ENCODE results near the gene SUN2. TPM values are rescaled to one million over a fixed set of nuclear protein-coding genes. Genes with fewer than 3 reads are reported as not detected.

The SUN2 gene
- total and polyA plus RNA-seq, 3 donors from 2014 or later: 90.8 to 331 (median 295) TPM

- H3K9me3 ChIP-seq: no peaks in the 10 kb centered on the region
- H3K4me3 ChIP-seq: no peak overlapping the region
- intact Hi-C loops (cut with DNase I; ENCODE audit: low total_unique reads): loop anchor here (10.0 kb wide), 1 partner anchor 54 kb away; the partner anchor contains the start of genes GTPBP1 and JOSD1
- no peak for TF ChIP-seq POLR2A (IDR thresholded peaks at IDR 0.05)
- TF ChIP-seq, protein P1, sequence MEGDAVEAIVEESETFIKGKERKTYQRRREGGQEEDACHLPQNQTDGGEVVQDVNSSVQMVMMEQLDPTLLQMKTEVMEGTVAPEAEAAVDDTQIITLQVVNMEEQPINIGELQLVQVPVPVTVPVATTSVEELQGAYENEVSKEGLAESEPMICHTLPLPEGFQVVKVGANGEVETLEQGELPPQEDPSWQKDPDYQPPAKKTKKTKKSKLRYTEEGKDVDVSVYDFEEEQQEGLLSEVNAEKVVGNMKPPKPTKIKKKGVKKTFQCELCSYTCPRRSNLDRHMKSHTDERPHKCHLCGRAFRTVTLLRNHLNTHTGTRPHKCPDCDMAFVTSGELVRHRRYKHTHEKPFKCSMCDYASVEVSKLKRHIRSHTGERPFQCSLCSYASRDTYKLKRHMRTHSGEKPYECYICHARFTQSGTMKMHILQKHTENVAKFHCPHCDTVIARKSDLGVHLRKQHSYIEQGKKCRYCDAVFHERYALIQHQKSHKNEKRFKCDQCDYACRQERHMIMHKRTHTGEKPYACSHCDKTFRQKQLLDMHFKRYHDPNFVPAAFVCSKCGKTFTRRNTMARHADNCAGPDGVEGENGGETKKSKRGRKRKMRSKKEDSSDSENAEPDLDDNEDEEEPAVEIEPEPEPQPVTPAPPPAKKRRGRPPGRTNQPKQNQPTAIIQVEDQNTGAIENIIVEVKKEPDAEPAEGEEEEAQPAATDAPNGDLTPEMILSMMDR (IDR thresholded peaks at IDR 0.05): no peak
- H3K27me3 ChIP-seq: no peaks in the 10 kb centered on the region
- no peak for DNase-seq
- H3K27ac ChIP-seq: no peak overlapping the region
- peaks cover 21% of the 10 kb centered on the region for H3K4me1 ChIP-seq
- 83 to 87% methylated on average over 7 of the region's 7 CpGs for WGBS, 2 donors
- H3K36me3 ChIP-seq (ENCODE audit: low read depth, missing control alignments): no peaks in the 10 kb centered on the region
These were observed 3.2 kb upstream of the SUN2 start for GRCh38 chr22:38759005-38759404.

DNA sequence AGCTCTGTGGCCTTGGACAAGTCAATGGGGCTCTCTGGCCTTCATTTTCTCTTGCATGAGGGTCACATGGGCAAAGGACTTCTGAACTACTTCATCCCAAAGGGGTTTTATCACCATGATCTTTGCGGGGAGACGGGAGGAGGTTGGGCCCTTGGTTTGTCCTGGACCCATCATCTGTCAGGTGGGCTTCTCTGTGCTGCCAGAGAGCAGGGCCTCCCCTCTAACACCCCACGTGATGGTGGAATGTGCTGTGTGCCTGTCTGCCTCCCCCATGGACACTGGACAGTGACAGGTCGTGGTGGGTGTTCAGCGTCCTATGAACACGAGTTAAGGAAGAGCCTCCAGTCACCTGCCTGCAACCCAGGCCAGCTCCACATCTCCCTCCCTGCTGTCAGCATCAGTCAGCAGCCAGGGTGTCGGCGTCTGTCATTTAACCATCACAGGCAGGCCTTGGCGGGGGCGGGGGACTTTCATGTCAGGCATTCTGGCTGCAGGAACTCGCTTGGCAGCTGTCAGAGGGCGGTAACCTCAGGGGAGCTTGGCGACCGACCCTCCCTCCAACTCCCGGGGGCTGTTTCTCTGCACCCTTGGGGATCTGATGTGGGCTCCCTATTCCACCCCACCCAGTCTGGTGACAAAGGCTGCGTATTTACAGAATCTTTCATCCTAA lies 2.6 kb upstream of the SUN2 start:
- no peak for DNase-seq
- Histone ChIP-seq H3K27me3 (no peaks in the 10 kb centered on the region), H3K4me3 (no peak overlapping the region), H3K27ac (no peak overlapping the region), H3K36me3 (ENCODE audit: low read depth, missing control alignments) (no peaks in the 10 kb centered on the region), H3K4me1 (peaks cover 26% of the 10 kb centered on the region), H3K9me3 (no peaks in the 10 kb centered on the region)
- 87 to 88% methylated on average over 7 to 15 of the region's 16 CpGs for WGBS, 2 donors
- intact Hi-C loops (cut with DNase I; ENCODE audit: low total_unique reads): loop anchor here (10.0 kb wide), 1 partner anchor 54 kb away; the partner anchor contains the start of genes GTPBP1 and JOSD1
- TF ChIP-seq, protein P1 (IDR thresholded peaks at IDR 0.05): no peak

GRCh38 chr22:38757464-38757757 lies 1.6 kb upstream of the SUN2 start:
- Histone ChIP-seq H3K27ac (no peak overlapping the region), H3K9me3 (no peaks in the 10 kb centered on the region), H3K4me3 (no peak overlapping the region), H3K27me3 (no peaks in the 10 kb centered on the region), H3K4me1 (peaks cover 28% of the 10 kb centered on the region), H3K36me3 (ENCODE audit: low read depth, missing control alignments) (no peaks in the 10 kb centered on the region)
- intact Hi-C loops (cut with DNase I; ENCODE audit: low total_unique reads): loop anchor here (10.0 kb wide), 1 partner anchor 53 kb away; the partner anchor contains the start of genes GTPBP1 and JOSD1
- TF ChIP-seq, protein P1 (IDR thresholded peaks at IDR 0.05): no peak
- no peak for TF ChIP-seq POLR2A (IDR thresholded peaks at IDR 0.05)
- WGBS, 2 donors: 80 to 81% methylated on average over 4 of the region's 4 CpGs
- no peak for DNase-seq

- Histone ChIP-seq H3K36me3 (ENCODE audit: low read depth, missing control alignments) (no peaks in the 10 kb centered on the region), H3K27me3 (no peaks in the 10 kb centered on the region), H3K4me3 (no peak overlapping the region), H3K27ac (peak overlapping the region; percentile 59 to 94), H3K4me1 (peaks cover 28% of the 10 kb centered on the region), H3K9me3 (no peaks in the 10 kb centered on the region)
- no peak for DNase-seq
- intact Hi-C loops (cut with DNase I; ENCODE audit: low total_unique reads): loop anchor here (10.0 kb wide), 1 partner anchor 52 kb away; the partner anchor contains the start of genes GTPBP1 and JOSD1
- no peak for TF ChIP-seq POLR2A (IDR thresholded peaks at IDR 0.05)
- TF ChIP-seq, protein P1 (IDR thresholded peaks at IDR 0.05): no peak
- WGBS, 2 donors: 44 to 66% methylated on average over 17 of the region's 17 CpGs
These were observed 1.1 kb upstream of the SUN2 start for GRCh38 chr22:38756711-38757463.
